Activated CD4-positive, alpha-beta T cell treated with anti-CD3 and anti-CD28 coated beads, Interleukin-2, amount 50 U/mL, for 4 hours (primary cell): Measurements from ENCODE around the gene ST6GALNAC3.
"Not testable (repeated sequence)": the region's sequence is repeated elsewhere in the genome, so short reads cannot be mapped to it uniquely, and the experiment has no call there.

Experiments
- DNase-seq, 2 experiments: peaks; one replicate each; pipeline ENCODE4 v3.0.0-alpha.2; 2020

Gene ST6GALNAC3

DNA sequence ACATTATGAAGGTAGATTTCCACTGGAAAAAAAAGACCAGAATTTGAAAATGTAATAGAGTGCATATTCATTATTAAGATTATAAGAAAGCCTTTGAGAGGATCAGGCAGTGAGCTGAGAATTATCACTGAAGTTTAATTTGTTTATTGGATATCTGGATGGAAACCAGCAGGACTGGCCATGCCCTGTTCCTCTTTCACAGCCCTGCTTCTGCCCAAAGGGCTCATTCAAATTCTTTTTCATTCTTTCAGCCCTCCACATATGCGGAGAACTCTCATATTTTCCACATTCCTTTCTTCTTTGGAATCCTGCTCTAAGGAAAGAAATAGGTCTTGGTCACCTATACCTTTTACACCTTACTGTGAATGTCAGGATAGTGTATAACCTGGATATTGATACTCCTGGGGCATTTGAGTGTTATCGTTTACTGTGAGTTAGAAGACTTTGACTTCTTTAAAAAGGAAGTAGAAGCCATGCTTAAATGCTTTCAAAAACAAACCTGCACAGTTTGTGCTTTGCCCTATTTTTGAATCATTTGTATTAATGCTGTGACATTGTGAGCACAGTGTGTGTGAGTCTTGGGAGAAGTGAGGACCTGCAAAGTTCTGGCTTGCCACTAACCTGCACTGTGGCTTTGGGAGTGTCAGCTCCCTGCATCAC is 35.5 kb downstream of the ST6GALNAC3 start:
- DNase-seq: no peak

DNA sequence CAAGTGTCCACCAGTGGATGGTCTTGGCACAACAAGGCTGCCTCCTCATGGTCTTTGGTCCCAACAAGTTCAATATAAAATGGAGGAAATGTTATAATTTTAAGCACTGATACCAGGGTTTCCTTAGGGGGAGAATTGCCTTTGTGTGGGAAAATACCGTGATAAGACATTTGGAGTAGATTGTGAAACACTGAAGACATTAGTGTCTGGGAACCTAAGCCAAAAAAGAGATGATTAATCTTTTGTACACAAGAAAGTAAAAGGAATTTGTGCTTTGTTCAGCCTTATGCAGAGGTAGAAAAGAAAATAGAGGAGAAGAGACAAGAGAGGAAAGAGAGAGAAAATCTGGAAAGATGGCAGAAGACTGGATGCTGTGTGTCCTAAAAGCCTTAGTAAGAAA is 36.1 kb downstream of the ST6GALNAC3 start:
- DNase-seq: no peak

DNA sequence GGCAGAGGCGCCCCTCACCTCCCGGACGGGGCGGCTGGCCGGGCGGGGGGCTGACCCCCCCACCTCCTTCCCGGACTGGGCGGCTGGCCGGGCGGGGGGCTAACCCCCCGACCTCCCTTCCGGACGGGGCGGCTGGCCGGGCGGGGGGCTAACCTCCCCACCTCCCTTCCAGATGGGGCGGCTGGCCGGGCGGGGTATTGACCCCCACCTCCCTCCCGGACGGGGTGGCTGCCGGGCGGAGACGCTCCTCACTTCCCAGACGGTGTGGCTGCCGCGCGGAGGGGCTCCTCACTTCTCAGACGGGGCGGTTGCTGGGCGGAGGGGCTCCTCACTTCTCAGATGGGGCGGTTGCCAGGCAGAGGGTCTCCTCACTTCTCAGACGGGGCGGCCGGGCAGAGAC is 37.8 kb downstream of the ST6GALNAC3 start:
- not testable (repeated sequence) for DNase-seq

DNA sequence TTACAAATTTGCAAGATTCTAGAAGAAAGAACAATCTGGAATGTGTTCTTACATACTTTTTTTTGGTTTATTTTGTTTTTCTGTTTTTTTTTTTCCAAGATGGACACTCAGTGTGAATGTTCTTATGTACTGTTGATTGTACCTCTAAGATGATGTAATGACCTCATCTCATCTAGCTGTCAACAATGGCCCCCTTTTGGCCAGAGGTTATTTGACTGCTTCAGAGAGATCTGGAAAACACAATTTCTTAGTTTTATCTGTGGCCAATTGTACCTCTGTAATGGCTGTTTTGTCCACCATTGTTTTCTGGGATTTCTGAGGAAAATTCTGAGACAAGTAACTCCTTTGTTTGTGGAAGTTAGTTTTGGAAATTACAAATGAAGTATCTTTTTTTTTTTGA is 38.9 kb downstream of the ST6GALNAC3 start:
- DNase-seq: no peak

DNA sequence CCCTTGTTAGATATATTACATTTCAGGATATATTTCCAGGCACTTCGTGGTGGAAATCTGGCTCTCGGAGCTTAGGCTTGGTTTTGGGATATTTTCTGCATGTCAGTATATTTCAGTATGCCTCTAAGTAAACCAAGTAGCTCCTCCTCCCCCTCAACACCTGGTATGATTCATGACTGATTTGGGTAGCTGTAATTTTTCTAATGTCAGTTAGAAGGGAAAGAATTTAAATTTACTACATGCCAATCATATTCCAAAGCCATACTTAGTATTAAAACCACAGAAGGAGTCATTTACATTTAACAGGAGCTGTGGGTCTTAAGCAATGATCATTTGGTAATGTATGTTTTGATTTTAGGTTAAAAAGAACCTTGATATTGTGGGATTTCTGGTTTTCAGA is 40.6 kb downstream of the ST6GALNAC3 start:
- DNase-seq: no peak

DNA sequence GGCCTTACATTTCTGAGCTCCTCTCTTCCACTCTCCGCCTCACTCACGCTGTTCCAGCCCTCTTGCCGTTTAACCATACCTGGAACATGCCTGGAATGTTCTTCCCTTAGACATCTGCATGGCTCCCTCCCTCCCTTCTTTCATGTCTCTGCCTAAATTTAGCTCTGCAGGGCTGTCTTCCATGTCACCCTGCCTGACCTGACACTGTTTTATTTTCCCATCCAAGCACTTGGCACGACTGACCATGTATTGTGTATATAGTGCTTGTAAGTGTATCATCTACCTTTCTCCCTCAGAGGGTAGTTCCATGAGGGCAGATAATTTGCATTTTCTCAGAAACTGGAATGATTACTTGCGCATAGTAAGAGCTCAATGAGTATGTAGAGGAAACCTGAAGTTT is 47.3 kb downstream of the ST6GALNAC3 start:
- DNase-seq: no peak

DNA sequence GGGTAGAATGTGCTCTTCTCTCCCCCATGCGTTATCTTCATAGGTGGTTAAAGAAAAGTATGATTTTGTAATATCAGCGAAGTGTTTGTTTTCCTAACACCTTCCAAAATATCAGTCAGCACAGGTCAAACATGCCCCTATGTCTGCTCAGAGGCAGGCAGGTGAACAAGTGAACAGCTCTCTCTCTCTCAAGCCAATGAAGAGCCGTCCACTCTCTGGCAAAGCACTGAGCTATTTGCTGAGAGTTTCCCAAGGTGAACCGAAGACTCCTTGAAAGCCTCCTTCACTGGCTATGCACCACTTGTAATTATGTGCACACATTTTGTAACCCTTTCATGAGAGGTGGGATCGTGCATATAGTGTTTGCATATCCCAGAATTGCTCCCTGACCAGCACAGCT is 47.7 kb downstream of the ST6GALNAC3 start:
- no peak for DNase-seq

DNA sequence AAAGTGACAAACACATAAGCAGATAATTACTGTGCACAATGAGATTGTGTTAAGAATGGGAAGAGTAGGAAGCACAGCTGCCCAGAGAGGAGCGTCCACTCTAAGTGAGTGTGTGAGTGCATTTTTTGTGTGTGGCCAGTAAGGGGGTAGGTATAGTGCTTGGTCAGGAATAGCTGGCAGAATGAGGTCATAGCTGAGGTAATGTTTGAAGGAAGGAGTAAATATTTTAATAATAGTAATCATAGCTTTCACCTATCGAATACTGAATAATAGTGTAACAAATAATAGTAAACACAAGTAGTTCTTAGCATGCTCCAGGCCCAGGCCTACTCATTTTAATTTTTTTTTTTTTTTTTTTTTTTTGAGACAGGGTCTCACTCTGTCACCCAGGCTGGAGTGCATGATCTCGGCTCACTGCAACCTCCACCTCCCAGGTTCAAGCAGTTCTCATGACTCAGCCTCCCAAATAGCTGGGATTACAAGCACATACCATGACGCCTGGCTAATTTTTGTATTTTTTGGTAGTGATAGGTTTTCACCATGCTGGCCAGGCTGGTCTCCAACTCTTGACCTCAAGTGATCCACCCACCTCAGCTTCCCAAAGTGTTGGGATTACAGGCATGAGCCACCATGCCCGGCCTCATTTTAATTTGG is 49.0 kb downstream of the ST6GALNAC3 start:
- DNase-seq: not testable (repeated sequence)

DNA sequence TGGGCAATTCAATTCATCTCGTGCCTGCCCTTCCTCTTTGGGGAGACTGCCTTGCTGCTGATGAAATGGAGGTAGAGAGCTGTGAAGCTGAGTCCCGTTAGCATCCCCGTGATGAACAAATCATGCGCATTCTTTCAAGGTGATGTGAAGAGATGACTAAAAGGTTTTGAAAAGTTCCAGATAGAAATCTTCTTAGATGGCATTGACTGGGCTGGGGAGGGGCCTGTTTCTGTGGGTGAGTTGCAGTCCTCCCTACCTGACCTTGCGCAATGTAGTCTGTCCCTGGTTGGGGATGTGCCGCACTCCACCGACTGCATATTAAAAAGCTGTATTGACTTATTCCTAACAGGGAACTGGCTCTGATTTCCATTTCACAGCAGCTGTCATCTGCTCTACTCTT is 49.6 kb downstream of the ST6GALNAC3 start:
- DNase-seq: no peak

DNA sequence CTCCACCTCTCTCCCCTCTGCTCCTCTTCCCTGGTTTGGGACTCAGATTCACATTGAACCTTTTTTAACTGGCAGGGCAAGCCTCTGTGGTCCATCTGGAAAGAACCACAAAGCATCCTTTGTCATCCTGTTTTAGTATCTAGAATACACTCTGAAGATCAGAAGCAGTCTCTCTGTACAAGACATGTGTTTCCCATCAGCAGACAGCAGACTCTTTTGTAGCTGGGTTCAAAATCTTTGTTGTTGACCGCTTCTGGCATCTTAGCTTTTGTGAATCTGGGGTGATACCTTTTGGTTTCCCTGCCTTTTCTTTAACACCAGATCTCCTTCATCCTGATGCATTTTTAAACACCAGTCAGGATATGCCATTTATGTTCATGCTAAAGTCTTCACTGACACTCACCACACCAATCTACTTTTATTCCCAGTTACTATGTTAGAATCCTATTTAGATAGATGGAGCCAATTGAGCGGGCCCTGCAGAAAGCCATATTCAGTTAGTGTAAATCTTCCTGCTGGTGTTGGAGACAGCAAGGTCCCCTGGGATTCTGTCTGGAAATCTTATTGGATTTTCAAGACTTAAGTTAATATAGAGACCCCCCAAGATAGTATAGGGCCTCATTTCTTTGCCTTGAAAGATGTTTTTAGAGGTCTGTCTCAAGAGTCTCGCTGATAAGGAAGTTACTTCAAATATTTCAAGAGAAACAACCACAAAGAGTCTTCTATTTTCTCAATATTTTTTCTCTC is 51.1 kb downstream of the ST6GALNAC3 start:
- no peak for DNase-seq

DNA sequence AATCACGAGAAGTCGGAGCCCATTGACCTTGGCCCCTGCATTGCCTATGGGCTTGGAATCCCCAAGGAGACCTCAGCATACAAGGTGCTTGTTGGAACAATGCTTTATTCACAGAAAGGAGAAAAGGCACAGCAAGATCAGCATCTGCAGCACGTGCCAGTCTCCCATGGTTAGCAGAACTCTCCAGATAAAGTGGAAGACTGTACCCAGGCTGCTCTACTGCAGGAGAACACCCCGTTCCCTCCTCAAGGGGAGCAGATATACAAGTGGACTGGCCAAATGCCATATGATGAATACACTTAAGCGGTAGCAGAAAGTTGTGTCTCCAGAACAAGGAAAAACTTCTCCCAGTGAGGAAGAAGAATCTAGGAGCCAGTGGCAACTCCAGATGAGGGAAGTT is 53.5 kb downstream of the ST6GALNAC3 start:
- DNase-seq: no peak

DNA sequence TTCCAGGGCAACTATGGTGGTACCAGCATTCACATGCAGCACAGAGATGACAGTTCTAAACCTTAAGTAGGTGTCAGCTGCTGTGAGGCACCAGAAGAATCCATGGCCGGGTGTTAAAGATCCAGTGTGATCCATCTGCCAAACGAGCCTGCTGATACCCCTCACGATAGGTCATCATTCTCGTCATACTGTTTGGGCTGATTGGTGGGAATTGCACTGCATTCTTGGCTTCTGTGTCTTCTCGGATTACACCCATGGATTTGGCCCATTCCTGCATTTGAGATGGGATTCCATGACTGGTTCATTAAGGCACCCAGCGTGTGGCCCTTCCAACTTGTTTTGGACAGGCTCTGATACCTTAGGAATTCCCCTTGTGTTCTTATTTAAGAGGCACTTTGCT is 55.2 kb downstream of the ST6GALNAC3 start:
- no peak for DNase-seq

DNA sequence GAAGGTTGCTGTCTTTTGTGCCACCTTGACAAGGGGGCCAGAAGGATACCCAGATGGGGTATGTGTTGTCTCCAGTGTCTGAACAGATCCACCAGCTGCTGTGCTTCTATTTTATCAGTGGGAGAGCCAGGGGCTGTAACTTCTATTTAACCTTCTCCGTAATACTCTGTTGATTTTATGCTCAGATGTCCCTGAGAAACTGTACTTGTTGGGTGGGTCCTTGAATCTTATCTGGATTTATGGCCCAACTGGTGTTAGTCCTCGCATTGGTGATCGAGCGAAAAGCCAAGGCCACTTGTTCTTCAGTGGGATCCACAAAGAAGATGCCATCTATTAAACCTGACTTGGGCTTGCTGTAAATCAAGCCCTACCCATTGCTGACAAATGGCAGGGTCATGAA is 56.4 kb downstream of the ST6GALNAC3 start:
- DNase-seq: no peak

DNA sequence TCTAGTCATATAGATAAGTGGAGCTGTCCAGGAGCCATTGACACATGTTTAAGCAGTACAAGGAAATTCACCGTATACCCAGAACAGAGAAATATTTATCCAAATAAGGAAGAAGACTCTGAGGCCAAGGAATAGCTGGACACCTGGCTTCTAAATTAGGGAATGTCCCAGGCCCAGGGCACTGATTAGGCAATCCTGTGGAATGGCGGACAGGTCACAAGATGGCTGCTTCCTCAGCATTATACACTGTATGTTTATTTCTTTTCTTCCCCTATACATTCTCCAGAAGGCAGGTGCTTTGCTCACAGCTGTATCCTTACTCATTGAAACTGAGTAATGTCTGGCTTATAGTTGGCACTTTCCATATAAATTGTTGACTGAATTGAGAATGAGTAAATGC is 59.4 kb downstream of the ST6GALNAC3 start:
- no peak for DNase-seq

DNA sequence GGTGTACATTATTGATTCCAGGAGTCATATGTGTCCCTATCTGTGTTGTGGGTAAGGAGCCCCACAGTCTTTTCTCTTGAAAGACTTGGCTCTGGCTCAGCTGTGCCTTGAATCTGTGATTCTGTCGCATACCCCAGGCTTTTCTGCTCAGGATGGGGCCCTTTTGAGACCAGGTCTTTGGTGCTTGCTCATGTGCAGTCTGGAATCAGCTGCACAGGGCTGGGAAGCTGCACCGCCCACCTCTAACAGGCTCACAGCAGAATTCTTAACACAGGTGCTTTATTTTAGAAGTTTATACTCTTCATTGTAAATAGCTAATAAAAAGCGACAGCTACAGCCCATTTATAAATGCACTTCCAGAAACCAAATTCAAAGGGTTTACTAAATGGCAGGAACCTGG is 61.3 kb downstream of the ST6GALNAC3 start:
- DNase-seq: no peak

DNA sequence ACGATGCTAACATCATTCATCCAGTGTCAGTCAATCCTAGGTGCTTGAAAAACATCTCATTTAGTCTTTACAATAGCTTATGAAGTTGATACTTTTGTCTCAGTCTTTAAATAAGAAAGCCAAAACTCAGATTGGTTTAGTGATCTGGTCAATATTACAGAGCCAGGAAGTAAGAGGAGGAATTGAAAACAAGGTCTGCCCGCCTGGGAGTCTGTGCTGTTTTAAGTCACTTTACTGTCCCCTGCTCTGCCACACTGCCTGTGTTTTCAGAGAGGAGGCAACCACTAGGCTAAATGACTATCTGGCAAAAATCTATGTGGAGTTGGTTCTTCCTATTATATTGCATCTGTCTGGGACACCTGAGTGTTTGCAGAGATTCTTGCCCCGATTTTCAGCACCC is 62.3 kb downstream of the ST6GALNAC3 start:
- no peak for DNase-seq

DNA sequence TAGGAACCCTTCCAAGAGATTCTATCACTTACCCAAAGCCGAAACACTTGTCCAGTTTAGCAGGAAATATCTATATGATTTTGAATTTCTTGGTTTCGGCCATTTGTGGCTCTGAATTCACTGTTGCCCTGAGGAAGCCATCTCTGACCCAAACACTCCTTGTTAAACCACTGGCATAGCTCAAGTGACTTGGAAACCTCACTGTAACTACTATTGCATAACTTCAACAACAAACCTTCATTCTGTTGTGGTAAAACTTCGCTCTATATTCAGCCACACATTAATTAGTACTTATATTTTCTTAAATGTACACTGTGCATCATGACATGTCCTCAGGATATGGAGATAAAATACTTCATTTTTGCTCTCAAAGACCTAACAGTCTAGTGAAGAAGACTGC is 63.2 kb downstream of the ST6GALNAC3 start:
- DNase-seq: no peak

DNA sequence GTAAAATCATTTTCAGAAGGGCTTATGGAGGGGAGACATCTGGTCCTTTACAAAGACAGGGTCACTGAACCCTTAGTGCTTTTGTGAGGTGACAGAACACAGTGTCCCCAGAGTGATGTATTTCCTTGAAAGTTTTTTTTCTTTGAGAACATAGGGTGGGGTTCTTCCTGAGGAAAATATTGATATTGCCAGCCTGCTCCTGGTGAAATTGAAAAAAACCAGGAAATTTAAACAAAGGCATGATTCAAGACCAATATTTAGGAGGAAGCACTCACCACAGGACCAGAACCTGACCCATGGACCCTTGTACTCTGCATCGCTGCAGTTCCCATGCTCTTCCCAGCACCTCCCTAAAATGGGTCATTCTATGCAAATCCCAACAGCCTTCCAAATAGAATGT is 63.7 kb downstream of the ST6GALNAC3 start:
- DNase-seq: no peak

DNA sequence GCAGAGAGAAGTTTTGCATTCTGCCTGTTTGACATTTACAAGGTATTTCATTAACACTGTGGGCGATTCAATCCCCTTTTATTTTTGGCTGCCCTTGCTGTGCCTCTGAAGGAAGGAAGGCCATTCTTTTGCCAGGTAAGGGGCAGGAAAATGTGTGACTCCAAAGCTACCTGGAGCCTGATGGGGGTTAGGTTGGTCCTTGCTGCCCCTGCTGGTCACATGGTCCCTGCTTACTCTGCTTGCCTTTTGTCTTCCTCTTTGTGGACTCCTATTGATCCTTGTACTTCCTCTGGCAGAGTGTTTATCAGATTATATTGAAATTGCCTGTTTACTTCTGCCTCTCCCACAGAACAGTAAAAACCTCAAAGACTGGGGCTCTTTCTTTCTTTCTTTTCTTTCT is 65.7 kb downstream of the ST6GALNAC3 start:
- DNase-seq: no peak

DNA sequence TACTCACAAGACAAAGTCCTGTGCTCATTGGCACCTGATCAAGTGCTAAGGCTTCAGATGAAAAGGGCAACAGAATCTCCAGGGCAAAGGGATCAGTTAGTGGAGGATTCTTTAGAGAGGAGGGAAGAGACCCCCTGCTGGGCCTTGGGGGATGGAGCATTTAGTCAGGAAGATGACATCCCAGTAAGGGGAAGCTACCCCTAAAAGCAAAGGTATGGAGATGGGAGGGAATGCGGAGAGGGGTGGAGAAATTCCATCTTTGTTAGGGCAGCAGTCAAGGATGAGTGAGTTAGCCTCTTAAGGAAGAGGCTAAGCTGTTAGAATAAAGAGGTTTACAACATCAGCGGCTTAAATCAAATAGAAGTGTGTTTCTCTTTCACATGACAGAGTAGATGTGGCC is 67.4 kb downstream of the ST6GALNAC3 start:
- no peak for DNase-seq

DNA sequence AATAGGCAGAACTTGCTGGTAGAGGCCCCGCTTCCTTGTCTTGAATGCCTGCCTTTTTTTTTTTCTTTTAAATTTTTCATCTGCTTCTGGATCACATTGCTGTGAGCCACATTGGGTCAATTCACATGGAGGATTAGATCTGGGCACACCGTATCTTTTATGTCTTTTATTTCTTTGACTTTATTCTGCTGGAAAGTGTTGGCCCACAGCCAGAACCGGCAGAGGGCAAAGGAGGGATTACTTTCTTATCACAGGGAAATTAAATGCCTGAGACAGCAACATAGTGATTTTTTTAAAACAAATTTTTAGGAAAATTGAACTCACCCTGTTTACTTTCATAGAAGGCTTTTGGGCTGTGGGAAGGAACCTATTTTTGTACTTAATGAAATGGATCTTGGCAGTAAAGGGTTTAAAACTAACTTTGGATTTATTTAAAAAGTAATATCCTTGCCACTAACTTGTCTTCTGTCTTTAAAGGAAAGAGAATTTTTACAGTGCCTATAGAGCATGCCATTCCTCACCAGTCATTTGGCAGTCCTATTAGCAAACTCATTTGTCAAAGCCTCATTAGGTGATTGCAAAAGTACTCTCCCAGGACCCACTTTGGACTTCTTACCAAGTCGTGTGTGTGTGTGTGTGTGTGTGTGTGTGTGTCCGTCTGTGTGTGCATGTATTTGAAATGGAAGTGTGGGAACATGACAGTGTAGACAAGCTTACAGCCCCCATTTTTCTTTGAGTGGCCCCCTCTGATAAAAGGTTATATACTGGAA is 68.4 kb downstream of the ST6GALNAC3 start:
- no peak for DNase-seq

DNA sequence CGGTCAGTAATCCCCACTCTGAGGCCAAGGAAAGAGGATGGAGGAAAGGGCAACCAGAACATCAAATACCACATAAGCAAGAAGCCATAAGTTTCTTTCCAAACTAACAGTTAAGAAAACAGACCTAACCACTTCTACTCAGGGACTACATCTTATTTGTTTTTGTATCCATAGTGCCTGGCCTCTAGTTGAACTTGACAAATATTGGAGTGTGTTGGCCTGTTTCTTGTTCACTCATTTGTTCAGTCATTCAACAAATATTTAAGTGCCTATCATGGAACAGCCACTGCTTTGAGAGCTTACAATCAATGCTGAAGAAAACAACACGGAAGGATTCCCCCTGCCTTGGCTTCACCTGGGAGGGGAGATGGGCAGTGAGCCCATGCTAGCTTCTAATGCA is 69.7 kb downstream of the ST6GALNAC3 start:
- DNase-seq: no peak

DNA sequence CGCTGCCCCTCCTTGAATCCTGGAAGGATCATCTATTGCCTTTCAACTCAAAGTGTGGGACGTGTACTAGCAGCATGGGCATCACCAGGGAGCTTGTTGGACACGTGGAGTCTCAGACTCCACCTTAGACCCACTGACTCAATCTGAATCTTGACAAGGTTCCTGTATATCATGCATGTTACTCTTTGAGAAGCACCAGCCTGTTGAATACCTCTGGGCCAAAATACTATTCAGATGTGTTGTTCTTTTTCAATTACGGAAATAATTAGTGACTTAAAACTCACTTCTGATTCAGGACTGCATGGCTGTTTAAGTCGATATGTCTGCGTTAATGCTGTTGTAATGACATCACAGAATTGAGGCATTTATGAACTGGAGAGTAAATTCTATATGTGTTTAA is 70.8 kb downstream of the ST6GALNAC3 start:
- DNase-seq: no peak

DNA sequence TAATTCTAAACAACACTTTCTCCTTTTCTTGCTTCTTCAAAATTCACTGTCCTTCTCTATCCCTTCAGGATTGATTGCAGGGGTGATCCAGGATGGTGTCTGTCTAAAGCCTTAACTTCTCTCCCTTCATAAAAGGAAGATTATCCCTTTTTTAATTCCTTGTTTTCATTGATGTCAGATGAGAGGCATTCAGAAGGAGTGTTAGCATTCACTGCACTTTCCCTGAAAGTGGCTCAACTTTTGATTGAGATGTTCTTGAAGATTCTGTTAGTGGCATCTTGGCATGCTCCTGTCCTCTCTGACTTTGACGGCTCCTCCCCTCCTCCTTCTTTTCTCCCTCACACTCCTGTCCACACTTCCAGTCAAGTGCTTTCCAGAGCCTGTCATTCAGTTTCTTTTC is 71.6 kb downstream of the ST6GALNAC3 start:
- no peak for DNase-seq
